Liver (tissue), 3 donors: ENCODE results near the gene P4HB.

Source experiments
- CTCF ChIP-seq: fragments of 150-350 bp; IDR thresholded peaks from 2 replicates; pipeline ENCODE4 v1.5.1; 2017; ENCODE audit warnings: improper control_type of control experiment, low read depth, low read length; ENCODE audit not compliant: missing input control
- EGR1 ChIP-seq, 2 donors: IDR thresholded peaks; 2 replicates each; pipeline ENCODE4 v1.6.1; 2016 to 2018; ENCODE audit warnings: antibody characterized with exemption in 2 of 2, low read depth in 2 of 2
- GABPA ChIP-seq, 2 donors: IDR thresholded peaks in 1 of 2; conservative IDR thresholded peaks in 1 of 2; 2 replicates each; pipeline ENCODE4 v1.6.1; 2016; ENCODE audit warnings: antibody characterized with exemption in 2 of 2, mild to moderate bottlenecking in 1 of 2, moderate library complexity in 1 of 2
- MAX ChIP-seq: IDR thresholded peaks from 2 replicates; pipeline ENCODE4 v1.6.1; 2016; ENCODE audit warnings: antibody characterized with exemption
- RAD21 ChIP-seq, 2 donors: IDR thresholded peaks; 2 replicates each; pipeline ENCODE4 v1.6.1; 2016; ENCODE audit warnings: antibody characterized with exemption in 2 of 2, mild to moderate bottlenecking in 2 of 2
- REST ChIP-seq: IDR thresholded peaks from 2 replicates; pipeline ENCODE4 v1.6.1; 2016; ENCODE audit warnings: antibody characterized with exemption, mild to moderate bottlenecking
- RXRA ChIP-seq, 2 donors: IDR thresholded peaks; 2 replicates each; pipeline ENCODE4 v1.6.1; 2017 to 2018; ENCODE audit warnings: antibody characterized with exemption in 2 of 2, mild to moderate bottlenecking in 1 of 2
- TAF1 ChIP-seq: conservative IDR thresholded peaks from 2 replicates; pipeline ENCODE4 v1.6.1; 2016; ENCODE audit warnings: antibody characterized with exemption, mild to moderate bottlenecking
- ZBTB33 ChIP-seq: IDR thresholded peaks from 2 replicates; pipeline ENCODE4 v1.6.1; 2016; ENCODE audit warnings: antibody characterized with exemption
- donor health status: healthy.
- donor health status: healthy.

GRCh38 chr17:81794509-81794908, 65.8 kb downstream of the P4HB start:
- TF ChIP-seq MAX = no peak
- no peak for TF ChIP-seq CTCF
- no peak for TF ChIP-seq REST
- TF ChIP-seq ZBTB33 = no peak
- TF ChIP-seq GABPA (IDR thresholded peaks at IDR 0.05 in 1 of 2, conservative IDR thresholded peaks at IDR 0.05 in 1 of 2) = no peak
- TF ChIP-seq RAD21 (IDR thresholded peaks at IDR 0.05) = no peak
- TF ChIP-seq RXRA (IDR thresholded peaks at IDR 0.05) = no peak
- TF ChIP-seq EGR1 (IDR thresholded peaks at IDR 0.05; ENCODE audit: low read depth in 2 of 2) = no peak
- TF ChIP-seq TAF1 = no peak
